ENCODE results near the gene USP3.

USP3 gene, protein sequence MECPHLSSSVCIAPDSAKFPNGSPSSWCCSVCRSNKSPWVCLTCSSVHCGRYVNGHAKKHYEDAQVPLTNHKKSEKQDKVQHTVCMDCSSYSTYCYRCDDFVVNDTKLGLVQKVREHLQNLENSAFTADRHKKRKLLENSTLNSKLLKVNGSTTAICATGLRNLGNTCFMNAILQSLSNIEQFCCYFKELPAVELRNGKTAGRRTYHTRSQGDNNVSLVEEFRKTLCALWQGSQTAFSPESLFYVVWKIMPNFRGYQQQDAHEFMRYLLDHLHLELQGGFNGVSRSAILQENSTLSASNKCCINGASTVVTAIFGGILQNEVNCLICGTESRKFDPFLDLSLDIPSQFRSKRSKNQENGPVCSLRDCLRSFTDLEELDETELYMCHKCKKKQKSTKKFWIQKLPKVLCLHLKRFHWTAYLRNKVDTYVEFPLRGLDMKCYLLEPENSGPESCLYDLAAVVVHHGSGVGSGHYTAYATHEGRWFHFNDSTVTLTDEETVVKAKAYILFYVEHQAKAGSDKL

DNA sequence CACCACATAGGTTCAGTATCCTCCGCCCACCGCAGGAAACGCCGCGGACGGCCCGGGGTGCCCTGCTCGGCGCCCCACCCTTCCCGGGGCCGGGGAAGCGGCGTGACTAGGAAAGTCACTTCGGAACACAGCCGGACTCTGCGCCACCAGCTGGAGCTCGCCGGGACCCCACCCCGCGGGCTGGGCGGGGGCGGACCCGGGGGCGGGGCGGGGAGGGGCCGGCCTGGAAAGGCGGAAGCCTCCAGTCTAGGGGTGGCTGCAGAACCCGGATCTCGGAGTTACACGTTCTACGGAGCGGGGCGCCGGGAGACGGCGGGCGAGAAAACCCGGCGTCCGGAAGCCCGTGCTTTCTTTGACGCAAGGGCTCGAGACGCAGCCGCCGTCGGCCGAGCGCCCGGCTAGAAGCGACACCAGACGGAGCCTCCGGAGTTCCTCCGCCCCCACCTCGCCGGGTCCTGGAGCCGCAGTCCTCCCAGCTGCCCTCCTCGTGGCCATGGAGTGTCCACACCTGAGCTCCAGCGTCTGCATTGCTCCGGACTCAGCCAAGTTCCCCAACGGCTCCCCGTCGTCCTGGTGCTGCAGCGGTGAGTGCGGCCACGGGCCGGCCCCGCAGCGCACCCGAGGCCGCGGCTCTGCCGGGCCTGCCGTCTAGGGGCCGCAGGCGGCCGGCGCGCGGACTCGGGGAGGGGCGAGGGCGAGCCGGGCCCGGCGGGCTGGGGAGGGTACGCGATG is at the start of gene USP3:
Gene USP3 (plus strand): TSS at position 347 of the 732 bp plus-strand sequence. CDS start 147 bp downstream, at position 494.
- peak; percentile 93 for DNase-seq

DNA sequence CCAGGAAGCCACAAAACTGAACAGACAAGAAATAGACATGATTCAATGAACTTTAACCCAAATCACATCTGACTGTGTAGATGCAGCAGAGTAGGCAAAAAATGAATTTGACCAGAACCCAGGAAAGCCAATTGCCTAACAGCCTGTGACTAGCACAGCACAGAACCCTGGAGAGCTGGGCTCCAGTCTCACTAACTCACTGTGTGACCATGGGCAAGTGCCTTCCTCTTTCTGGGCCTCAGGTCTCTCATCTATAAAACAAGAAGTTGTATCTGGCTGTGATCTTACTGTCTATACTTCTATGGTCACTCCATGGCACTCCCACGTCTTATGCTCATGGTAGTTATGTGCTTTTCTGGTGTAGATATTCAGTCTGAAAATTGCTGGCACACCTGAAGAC is 48.1 kb upstream of the USP3 start:
- no peak for DNase-seq

DNA sequence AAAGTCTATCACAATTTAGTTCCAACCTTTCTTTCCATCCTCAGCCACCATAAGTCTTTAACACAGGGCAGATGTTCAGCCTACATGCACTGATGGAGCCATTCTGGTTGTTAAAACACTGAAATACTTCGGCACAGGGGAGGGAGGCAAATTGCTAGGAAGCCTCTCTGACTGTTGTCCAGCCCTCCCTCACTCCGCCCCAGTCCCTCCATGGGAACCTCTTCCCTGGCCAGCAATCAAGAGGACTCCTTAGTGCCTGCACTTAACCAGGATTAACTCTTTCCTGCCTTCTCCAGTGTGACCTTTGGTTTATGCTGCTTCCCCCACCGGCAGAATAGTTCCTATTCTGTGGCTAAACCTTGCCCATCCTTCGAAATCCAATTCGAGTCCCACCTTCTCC is 47.0 kb upstream of the USP3 start:
- no peak for DNase-seq

DNA sequence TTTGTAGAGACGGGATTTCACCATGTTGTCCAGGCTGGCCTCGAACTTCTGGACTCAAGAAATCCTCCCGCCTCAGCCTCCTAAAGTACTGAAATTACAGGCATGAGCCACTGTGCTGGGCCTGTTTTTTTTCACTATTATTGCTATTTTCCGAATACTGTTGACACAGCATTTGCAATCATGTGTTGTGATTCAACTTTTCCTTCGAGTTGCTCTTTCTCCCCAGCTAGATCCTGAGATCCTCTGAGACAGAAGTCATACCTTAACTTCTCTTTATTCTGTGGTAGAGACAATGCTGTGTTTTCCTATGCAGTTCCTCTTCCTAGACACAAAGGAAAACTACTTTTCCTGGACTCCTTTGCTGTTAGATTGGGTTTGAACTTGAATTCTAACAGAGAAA is 46.4 kb upstream of the USP3 start:
- DNase-seq: no peak

DNA sequence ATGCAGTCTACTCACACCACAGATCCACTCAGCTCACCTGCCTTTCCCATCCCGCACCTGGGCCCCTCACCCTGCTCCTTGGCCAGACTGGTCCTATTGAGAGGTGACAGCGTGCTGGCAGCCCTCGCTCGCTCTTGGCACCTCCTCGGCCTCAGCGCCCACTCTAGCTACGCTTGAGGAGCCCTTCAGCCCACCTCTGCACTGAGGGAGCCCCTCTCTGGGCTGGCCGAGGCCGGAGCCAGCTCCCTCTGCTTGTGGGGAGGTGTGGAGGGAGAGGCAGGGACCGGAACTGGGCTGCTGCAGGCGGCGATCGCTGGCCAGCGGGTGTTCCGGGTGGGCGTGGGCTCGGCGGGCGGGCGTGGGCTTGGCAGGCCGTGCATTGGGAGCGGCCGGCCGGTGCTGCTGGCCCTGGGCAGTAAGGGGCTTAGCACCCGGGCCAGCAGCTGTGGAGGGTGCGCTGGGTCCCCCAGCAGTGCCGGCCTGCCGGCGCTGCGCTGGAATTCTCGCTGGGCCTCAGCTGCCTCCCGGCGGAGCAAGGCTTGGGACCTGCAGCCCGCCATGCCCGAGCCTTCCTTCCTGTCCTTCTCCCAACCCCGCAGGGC is 45.5 kb upstream of the USP3 start:
- DNase-seq: no peak

DNA sequence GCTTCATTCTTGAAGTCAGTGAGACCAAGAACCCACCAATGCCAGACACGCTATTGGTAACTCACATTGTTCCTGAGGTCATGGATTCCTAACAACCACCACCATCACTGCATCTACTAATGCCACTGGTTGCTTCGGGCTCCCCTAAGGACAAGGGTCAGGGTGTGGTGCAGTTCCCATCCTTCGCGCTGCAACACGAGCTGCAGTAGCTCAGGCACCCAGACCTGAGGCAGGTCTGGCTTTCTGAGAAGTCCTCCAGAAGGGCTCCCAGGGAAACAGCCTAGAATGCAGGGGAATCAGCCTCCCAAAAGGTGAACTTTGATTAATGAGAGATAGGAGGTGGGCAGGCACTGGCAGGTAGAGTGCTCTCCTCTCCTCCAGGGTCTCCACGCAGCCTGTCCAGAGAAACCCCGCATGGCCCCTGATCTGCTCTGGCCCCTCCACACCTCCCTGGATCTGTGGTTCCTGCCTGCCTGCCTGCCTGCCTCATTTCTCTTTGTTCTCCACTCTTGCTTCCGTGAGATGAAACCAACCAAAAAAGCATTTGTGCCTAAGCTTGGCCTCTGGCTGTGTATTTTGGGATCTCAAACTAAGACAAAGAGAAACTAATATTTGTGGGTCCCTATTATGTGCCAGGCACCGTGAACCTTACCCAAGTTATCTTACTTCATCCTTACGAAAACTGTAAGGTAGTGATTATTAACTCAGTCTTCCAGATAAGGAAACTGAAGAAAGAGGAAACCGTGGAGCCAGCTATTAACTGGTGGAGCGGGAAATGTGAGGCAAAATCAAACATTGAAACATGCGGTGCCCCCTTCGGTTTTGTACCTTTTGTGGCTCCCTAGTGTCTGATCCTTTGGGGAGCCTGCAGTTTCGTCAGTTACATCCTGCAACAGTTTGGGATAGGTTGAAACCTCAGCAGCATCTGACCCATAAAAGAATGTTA is 43.9 kb upstream of the USP3 start:
- DNase-seq: no peak

DNA sequence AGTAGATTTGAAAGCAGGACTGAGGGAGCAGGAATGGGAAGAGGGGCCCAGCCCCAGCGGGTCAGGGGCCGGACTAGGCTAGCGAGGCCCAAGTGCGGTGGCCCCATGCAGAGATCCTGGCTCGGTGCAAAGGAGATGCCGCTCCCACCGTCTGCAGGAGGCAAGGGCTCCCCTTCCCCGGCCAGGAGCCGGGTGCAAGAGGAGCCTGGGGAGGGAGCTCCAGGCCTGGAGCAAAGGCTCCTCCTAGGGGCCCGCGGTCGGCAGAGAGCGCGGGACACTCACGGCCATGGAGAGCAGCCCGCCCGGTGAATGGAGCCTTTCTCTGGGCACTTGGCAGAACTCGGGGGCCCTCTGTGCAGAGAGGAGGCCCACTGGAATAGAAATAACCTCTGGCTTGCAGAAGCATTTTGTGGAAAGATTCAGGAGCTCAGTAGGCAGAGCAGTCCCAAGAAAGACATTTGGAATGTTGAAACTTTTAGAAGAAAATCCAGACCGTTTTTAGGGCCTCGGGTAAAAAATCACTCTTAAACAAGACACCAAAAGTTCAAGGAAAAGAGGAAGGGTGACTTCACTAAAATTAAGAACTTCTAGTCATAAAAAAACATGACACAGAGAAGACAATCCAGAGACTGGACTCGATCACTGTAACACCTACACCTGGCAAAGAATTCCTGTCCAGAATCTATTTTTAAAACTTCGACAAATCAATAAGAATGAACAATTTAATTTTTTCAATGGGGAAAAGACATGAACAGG is 43.0 kb upstream of the USP3 start:
- no peak for DNase-seq

DNA sequence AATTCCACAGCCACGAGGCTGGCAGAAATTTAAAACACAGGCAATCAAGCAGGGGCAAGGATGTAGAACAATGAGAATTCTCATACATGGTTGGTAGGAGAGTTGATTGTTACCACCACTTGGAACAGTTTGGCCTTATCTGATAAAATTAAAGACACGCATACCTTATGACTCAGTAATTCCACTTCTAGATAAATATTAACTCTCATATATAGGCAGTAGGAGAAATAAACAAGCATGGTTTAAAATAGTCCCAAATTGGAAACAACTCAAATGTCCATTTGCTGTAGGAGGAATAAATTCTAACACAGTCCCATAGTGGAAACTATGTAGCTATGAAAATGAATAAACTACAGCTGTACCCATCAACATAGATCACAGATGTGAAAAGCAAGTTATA is 42.3 kb upstream of the USP3 start:
- no peak for DNase-seq

DNA sequence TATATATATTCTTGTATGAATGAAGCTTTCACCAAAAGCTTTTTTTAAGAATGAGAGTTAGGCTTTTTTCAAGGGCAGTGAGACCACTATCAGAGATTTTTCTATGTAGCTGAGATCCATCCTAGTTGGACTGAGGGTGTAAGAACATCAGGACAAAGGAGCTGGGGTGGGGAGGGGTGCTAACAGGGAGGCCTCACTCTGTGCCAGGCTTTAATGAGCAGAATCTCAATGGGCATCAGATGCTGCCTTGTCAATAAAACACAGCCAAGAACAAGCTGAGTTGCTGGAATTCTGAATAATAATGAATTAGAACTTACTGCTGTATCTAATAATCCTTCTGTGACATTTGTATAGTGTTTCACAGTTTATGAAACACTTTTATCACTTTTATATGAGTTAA is 41.4 kb upstream of the USP3 start:
- DNase-seq: no peak

DNA sequence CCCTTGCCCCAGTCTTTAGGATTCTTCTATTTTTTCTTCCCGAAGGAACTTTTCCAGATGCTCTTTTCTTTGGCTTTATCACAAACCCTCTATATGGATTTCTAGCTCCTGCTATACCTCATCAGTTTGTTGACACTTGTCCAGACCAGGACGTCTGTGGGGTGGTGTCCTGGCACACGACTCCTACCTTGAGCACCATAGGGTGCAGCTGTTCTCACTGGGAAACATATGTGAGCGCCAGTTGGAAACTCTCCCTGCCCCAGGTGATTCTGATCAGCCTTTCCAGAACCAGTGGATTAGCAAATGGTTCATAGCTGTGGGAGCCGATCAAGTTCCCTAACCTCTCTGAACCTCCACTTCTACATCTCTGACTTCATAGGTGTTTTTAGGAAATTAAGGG is 40.6 kb upstream of the USP3 start:
- DNase-seq: peak; percentile 20

DNA sequence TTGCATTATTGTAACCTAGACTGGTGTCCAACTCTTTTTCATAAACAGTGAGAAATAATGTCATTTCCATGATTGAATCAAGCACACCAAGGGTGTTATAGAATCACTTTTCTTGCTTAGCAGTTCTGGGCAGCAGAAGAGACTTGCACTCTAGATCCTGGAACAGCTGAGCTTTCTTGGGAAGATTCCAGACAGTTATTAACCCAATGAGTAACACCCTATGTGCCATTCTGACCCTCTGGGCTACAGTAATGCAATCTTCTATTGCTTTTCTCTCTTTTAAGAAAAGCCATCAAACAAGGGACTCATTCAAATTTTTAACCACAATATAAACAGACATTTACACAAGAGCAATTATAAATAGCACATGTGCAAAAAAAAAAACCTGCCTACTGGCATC is 39.3 kb upstream of the USP3 start:
- DNase-seq: peak; percentile 43

DNA sequence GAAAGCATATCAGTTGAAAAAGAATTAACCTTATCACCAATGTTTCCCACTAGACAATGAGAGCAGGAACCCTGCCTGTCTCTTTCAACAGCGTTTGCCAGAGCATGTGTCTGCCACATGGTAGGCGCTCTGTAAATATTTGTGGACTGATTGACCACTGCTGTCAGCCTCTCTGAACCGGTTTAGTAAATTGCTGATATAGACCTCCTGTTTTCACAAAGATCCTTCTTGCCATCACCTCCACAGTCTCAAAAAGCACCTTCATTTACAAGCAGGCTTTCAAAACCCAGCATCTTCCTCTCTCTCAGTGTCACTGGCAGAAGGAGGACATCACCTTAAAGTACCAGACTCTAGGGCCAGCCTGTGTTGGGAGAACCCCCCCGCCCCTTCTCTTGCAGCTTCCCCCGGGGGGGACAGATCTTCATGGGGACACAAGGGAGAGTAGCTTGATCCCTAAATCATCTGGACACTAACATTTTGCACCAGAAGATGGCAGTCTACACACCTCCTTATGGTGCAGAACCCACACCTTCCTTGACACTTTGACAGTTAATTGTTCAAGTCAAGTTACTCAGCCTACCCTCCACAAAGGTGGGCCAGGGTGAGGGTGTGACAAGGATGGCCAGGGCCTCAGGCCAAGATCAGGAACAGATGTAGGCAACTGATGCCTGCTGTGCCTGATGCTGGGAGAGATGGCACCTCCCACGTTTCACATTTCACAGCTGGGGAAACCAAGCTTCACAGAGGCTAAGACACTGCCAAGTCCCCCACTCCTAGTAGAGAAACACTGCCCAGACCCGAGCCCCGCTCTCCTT is 37.8 kb upstream of the USP3 start:
- peak; percentile 72 for DNase-seq

DNA sequence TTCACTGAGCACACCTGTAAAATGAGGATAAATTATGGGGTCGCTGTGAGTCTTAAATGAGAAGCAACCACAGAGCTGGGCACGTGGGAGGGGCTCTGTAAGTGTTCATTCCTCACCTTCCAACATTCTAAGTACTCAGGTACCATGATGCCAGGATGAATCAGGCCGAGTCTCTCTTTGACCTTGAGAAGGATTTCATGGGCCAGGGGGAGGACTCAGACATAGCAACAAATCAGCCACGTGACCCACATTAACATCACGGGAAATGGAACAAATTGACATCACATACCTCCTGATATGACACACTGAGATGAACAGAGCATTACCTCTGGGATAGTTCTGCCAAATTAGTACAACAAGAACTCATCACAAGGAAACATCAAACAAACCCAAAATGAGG is 35.2 kb upstream of the USP3 start:
- no peak for DNase-seq

DNA sequence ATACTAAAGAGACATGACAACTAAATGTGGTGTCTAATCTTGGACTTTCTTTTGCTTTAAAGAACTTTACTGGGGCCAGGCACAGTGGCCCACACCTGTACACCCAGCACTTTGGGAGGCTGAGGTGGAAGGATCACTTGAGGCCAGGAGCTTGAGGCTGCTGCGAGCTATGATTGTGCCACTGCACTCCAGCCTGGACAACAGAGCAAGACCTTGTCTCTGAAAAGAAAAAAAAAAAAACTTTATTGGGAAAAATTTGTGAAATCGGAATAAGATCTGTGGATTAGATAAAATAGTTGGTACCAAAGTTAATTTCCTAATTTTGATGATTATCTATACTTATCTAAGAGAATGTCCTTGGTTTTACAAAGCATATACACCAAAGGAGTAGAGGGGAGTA is 34.4 kb upstream of the USP3 start:
- DNase-seq: no peak

DNA sequence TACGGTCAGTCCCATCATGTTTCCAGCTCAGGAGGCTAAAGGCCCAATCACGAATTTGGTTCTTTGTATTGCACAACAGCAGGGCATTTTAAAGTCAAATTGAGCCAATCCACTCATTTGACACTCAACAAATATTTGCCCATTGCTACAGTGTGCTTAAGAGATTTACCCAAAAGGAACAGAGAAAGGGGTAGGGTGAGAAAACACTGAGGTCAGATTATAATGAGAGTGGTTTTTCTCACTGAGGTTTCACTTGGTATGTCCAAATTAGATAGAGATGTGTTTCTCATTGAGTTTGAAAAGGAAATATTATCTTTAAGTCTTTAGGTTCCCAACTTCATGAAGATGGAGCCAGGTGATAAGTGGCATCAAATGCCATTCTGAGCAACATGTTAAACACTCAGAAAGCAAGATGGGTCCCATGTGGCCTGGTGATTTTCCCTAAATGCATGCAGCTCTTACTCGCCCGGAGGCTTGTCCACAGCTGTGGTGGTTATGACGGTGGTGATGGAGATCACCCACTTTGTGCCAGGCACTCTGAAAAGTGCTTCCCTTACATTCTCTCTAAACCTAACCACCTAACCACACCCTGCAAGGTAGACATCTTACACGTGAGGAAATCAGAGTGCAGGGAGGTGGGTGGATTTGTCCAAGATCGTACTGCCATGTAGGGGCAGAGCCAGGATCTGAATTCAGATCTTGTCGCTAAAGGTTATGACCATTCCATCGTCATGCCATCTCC is 31.2 kb upstream of the USP3 start:
- DNase-seq: no peak

DNA sequence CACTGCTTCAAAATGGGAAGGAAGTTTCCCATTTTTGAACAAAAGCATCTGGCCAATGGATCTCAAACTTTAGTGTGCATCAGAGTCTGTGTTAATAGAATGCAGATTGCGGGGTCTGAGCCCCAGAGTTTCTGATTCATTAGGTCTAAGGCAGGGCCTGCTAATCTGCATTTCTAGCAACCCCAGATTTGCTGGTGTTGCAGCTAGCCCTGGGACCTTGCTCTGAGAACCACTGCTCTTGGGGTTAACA is 30.7 kb upstream of the USP3 start:
- no peak for DNase-seq

DNA sequence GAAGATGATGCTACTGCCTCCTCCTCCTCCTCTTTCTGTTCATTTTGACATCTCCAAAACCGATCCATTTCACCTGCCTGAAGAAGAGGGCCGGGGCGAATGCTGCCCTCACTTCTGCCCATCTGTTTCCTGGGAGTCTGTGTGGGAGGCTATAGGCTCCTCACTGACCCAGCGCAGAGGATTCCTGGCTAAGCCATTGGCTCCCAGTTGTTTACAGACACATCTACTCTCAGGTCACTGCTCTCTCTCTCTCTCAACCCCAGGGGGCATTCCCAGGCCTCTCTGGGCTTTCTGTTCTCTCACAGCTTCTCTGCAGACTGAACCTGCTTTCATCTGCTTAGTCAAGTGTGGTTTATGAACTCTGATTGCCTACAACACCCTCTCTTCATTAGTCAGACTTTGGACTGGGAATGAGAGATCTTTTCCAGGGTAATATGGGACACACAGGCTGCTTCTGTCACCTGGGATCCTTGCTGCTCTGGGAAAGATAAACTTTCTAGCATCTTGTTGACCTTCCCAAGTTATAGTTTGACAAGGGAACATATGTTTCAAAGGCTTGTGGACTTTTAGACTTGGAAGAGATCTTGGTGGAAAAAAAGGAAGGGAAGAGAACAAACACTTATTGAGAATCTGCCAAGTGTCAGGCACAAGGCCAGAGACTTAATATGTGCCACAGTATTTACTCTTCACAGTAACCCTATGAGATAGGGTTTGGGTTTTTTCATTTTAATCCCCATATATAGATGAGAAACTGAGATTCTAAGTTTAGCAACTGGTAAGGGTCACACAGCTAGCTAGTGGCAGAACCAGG is 30.2 kb upstream of the USP3 start:
- DNase-seq: peak; percentile 73

DNA sequence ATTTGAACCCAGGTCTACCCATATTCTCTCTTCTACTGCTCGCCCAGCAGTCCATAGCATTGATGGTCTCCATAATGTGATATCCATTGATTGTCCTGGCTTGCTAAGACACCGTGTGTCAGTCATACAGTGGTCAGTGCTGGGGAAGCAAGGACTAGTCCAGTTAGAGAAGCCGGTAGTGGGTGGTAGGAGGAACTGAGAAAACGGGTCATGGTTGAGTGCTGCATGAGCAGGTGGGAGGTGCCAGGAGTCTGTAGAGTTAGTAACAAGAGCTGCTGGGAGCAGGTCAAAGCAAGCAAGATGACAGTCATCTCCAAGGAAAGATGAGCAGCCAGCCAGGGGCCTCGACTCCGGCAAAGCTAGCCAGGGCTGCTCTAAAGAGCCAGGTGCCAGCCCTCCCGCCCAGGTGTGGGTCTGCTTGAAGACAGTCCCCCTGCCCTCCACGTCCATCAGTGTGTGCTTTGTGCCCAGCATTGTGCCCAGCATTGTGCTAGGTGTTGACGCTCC is 29.5 kb upstream of the USP3 start:
- peak; percentile 56 for DNase-seq

DNA sequence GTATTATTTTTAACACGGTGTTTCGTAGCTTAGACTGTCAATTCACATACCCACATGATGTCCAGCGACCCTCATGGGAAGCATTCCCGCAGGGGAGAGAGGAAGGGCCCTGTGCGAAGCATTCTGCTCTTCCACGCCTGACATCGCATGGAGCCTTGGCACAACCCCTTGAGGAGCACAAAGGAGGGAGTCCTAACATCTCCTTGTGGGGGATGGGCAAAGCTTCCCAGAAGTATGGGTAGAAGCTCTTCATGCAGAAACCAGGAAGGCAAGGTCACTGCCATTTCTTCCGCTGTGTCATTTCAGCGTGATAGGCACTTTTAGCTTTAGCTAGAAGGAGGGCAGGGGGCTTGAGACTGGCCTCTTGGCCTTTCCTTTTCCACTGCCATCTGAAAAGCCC is 28.7 kb upstream of the USP3 start:
- DNase-seq: no peak

Measured in NCI-H2171 treated with DMSO at 0.1 percent for 48 hours (cell line).